Activated T-cell treated with anti-CD3 and anti-CD28 coated beads, Interleukin-2, amount 50 U/mL, for 48 hours (primary cell): ENCODE measurements around the gene PKNOX2.

Source experiments
- DNase-seq, 2 experiments: peaks; one replicate each; pipeline ENCODE4 v3.0.0-alpha.2; 2020

The PKNOX2 gene

GRCh38 chr11:125264100-125265022, 99.8 kb downstream of the PKNOX2 start:
- no peak for DNase-seq

DNA sequence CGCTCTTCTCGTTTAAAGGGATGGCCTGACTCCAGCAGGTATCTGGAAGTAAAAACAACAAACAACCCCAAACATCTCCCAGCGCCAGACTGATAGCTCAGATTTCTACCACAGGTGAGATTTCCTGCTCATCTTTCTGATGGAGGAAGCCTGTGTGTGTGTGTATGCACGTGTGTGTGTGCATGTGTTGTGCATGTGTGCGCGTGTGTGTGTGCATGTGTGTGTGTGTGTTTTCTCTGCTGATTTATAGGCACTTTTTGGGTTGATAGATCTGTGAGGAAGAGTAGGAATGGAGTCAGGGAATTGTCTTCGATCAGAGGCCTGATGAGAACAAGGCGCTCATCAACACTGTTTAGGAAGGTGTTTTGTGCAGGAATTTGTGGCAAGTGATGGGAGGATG, 103.0 kb downstream of the PKNOX2 start:
- DNase-seq, result no peak

GRCh38 chr11:125268611-125269010, 104.1 kb downstream of the PKNOX2 start:
- no peak for DNase-seq

GRCh38 chr11:125270106-125270505, 105.6 kb downstream of the PKNOX2 start:
- no peak for DNase-seq

DNA sequence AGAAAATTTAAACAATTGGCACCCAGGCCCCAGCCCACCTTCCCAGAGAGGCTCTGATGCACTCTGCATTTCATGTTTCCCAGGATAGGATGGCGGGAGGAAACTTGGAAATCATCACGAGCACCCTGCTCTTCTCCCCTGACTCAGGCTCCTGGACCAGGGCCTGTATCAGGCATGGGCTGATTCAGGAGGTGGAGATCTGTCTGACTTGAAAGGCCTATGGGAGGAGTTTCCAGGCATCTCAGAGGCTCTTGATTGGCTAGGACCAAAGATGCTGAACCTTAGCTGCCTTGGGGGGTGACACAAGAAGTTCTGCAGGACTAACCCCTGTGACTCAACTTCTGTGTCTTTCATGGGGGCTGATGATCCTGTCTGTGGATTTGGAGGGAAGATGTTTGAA, 106.2 kb downstream of the PKNOX2 start:
- DNase-seq, result no peak

GRCh38 chr11:125271483-125272091, 107.0 kb downstream of the PKNOX2 start:
- DNase-seq, result no peak

DNA sequence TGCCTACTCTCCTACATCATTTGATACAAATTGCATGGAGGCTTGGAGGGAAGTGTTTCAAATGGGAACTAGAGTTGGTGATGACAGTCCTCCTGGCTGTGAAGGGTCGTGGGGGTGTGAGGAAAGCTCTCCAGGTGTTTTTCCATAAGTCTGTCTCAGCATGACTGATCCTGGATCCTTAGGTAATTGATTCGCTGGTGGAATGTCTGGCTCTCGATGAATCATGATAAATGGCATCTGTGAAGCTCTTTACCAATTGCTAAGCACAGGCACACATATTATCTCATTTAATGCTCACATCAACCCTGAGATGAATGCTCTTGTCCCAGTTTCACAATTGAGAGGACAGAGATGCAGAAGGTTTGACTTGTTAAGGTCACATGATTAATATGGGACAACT, 107.5 kb downstream of the PKNOX2 start:
- DNase-seq, result no peak

- no peak for DNase-seq
These were observed 108.3 kb downstream of the PKNOX2 start for GRCh38 chr11:125272821-125273220.

DNA sequence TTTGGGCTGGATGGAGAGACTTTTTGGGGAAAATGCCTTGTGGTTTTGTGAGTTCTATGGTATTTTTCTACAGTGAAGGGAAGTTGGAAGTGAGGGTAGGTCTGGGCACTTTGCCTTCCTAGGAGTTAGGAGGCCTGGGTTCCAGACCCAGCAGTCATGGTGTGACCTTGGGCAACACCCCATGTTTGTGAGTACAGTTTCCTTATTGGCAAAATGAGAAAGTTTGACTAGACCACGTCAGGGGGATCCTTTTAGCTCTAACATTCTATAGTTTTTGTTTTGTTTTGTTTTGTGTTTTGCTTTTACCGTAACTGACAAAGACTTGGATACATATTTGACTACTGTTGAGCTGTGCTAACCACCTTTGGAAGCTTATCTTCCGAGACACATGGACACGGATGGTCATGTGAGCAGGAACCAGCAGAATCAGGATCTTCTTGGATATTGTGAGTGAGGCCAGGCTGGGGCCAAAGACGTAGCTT, 109.0 kb downstream of the PKNOX2 start:
- DNase-seq, result no peak

- DNase-seq, result no peak
These were observed 109.8 kb downstream of the PKNOX2 start for GRCh38 chr11:125274309-125274708.

GRCh38 chr11:125274774-125275173, 110.2 kb downstream of the PKNOX2 start:
- no peak for DNase-seq

GRCh38 chr11:125275905-125276618, 111.5 kb downstream of the PKNOX2 start:
- no peak for DNase-seq

GRCh38 chr11:125276619-125276976, 112.0 kb downstream of the PKNOX2 start:
- DNase-seq, result no peak

GRCh38 chr11:125279676-125280418, 115.3 kb downstream of the PKNOX2 start:
- DNase-seq, result no peak

DNA sequence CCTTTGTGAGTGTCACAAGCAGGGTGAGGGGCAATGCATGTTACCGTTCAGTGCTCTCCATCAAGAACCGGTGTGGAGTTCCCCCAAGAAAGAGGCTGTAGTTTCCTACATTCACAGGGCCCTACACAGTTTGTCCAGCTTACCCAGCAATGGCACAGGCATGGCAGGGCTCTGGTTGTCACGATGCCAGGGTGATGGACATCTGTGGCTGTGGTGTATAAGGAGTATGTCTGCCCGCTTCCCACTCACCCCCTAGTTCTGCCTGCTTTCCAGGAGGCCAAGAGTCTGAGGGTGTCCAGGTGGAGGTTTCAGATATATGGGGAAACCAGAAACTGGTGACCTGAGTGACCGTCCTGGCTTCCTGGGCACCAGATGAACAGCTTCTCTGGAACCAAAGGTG, 116.1 kb downstream of the PKNOX2 start:
- no peak for DNase-seq

GRCh38 chr11:125281831-125282595, 117.5 kb downstream of the PKNOX2 start:
- no peak for DNase-seq

GRCh38 chr11:125282596-125282914, 118.0 kb downstream of the PKNOX2 start:
- no peak for DNase-seq

DNA sequence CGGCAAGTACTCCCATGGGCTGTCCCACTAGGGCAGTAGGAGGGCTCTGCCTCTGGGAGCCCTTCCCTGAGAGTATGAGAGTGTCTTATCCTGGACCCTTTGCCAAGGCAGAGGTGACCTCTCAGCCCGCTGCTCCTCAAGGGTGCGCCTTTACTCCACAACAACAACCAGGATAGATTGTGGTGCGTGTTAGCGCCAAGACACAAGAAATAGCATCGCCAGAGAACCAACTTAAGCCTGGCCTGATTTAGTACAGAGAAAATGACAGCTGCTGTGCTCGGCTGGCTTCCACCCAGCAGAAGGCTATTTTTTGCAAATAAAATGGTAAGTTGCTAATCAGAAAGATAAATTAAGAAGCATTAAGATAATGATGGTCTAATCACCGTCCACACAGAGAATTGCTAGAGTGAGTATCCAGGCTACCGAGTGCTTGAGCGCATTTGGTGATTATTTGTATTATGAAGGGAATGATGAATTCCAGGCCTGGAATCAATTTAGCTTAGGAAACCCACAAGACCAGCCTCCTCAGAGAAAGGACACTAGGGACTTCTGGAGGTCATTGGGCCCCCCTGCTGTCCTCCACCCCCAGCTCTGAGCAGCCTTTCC, 119.8 kb downstream of the PKNOX2 start:
- DNase-seq, result no peak

- DNase-seq, result no peak
These were observed 121.3 kb downstream of the PKNOX2 start for GRCh38 chr11:125285844-125286243.

- no peak for DNase-seq
These were observed 121.9 kb downstream of the PKNOX2 start for GRCh38 chr11:125286486-125286885.

GRCh38 chr11:125287491-125288210, 123.1 kb downstream of the PKNOX2 start:
- no peak for DNase-seq
